ENCODE data around the gene SMAD9.

DNA sequence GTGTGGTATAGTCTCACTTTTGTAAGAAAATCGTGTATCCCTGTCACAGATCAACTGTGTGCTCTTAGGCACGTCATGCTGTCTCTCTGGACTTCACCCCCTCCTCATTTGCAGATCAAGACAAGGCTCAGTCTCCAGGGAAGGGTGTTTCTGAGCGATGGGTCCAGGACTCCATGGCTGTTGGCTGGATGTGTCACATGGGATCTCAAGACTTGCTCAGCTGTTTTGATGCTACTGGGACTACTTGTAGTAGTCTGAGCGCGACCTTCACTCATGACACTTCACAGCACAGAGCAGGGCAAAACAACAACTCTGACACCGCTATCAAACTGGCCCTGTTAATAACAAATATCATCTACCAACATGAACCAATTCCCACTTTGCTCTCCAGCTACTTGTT is 36.2 kb downstream of the SMAD9 start:
- TF ChIP-seq TCF7L2 (IDR thresholded peaks at IDR 0.05; ENCODE audit: low read depth, low read length) (no peak), ZSCAN30 (CRISPR knock-in tag; IDR thresholded peaks at IDR 0.05) (no peak), SSRP1 (CRISPR knock-in tag; IDR thresholded peaks at IDR 0.05) (no peak), ZNF101 (CRISPR knock-in tag; IDR thresholded peaks at IDR 0.05; ENCODE audit: borderline replicate concordance, low read depth) (no peak)

Data from HepG2 (cell line).